ENCODE results near the gene SPTSSB.

DNA sequence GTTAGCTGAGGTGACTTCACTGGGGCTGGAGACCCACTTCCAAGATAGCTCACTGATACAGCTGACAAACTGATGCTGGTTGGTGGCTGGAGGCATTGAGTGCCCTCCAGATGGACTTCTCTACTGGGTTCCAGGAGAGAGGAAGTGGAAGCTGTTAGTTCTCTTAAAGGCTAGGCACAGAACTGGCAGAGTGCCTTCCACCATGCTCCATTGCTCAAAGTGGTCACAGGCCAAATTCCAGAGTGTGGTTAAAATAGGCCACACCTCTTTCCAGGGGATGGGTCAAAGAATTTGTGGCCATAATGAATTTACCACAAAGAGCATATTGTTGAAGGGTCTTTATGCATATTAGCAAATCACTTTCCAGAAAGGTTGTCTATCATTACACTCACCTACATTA lies 76.0 kb downstream of the SPTSSB start:
- TF ChIP-seq SIN3A (IDR thresholded peaks at IDR 0.05; ENCODE audit: borderline replicate concordance, insufficient read depth, low read depth, low read length): no peak
- TF ChIP-seq, protein P1, sequence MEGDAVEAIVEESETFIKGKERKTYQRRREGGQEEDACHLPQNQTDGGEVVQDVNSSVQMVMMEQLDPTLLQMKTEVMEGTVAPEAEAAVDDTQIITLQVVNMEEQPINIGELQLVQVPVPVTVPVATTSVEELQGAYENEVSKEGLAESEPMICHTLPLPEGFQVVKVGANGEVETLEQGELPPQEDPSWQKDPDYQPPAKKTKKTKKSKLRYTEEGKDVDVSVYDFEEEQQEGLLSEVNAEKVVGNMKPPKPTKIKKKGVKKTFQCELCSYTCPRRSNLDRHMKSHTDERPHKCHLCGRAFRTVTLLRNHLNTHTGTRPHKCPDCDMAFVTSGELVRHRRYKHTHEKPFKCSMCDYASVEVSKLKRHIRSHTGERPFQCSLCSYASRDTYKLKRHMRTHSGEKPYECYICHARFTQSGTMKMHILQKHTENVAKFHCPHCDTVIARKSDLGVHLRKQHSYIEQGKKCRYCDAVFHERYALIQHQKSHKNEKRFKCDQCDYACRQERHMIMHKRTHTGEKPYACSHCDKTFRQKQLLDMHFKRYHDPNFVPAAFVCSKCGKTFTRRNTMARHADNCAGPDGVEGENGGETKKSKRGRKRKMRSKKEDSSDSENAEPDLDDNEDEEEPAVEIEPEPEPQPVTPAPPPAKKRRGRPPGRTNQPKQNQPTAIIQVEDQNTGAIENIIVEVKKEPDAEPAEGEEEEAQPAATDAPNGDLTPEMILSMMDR (IDR thresholded peaks at IDR 0.05): no peak
- TF ChIP-seq TCF7L2 (IDR thresholded peaks at IDR 0.05; ENCODE audit: low read depth, low read length): no peak

All from Panc1 (cell line).